HCT116 (cell line): Measurements from ENCODE around the gene OR10AD1. TPM values are rescaled to one million over a fixed set of nuclear protein-coding genes. Genes with fewer than 3 reads are reported as not detected.

Experiments
- ATAC-seq: fragments of 200-7000 bp; cut with Tn5 transposase; 2 replicates; pipeline ENCODE4 v1.9.1; 2020; ENCODE audit warnings: mild to moderate bottlenecking, moderate library complexity
- BruUV-seq: library from RNA; stranded (reverse); fragments of 400-500 nt; replicated peaks from 2 replicates; lab custom pipeline; 2021; lab: Mats Ljungman, UMichigan
- CTCF ChIA-PET: fragments of 300-600 bp; sonication (Branson Sonifier 250); formaldehyde crosslinking; loops from one replicate; lab custom pipeline; 2021; ENCODE audit warnings: antibody characterized with exemption; lab: Charles Lee
- POLR2A ChIA-PET: fragments of 300-600, 350-600 bp; sonication (Branson Sonifier 250); formaldehyde crosslinking; loops from one replicate; lab custom pipeline; 2021; ENCODE audit warnings: antibody characterized with exemption; lab: Charles Lee
- RAD21 ChIA-PET, 2 experiments: fragments of 300-600 bp; sonication (Branson Sonifier 250); formaldehyde crosslinking; loops; one replicate each; lab custom pipeline; 2023; ENCODE audit warnings: low total read pairs in 2 of 2; ENCODE audit not compliant: uncharacterized antibody in 2 of 2, unreplicated experiment in 2 of 2, low non-redundant PET in 1 of 2; lab: Charles Lee
- DNase-seq: peaks from one replicate; pipeline ENCODE4 v3.0.0-alpha.2; 2010; ENCODE audit warnings: low read depth, low spot score
- H2AFZ ChIP-seq: fragments of 200-600 bp; shearing (Covaris generic), sonication (generic); 2 replicates; pipeline ENCODE4 v1.6.1; 2017; ENCODE audit warnings: low read depth, mixed run types, mixed read lengths, antibody characterized with exemption, low read length; ENCODE audit not compliant: poor library complexity, severe bottlenecking
- H3K27ac ChIP-seq: 2 replicates; pipeline ENCODE4 v1.5.1; 2012; ENCODE audit warnings: low read depth, low read length
- H3K27me3 ChIP-seq: fragments of 200-600 bp; sonication (generic); 2 replicates; pipeline ENCODE4 v1.6.1; 2016; ENCODE audit warnings: mixed run types, low read length, mixed read lengths; ENCODE audit not compliant: insufficient read depth
- H3K36me3 ChIP-seq, 2 experiments: fragments of 200-500 bp in 1 of 2; fragments of 200-600 bp in 1 of 2; sonication (Bioruptor generic) in 1 of 2; sonication (generic) in 1 of 2; 2 replicates each; pipeline versions ENCODE4 v1.5.1 to v1.6.1; 2014 to 2016; ENCODE audit warnings: low read length in 2 of 2, inconsistent platforms in 1 of 2, mixed read lengths in 1 of 2, mixed run types in 1 of 2; ENCODE audit not compliant: insufficient read depth in 2 of 2, control insufficient read depth in 1 of 2
- H3K4me1 ChIP-seq, 2 experiments: fragments of 200-600 bp in 1 of 2; sonication (generic) in 1 of 2; 2 replicates each; pipeline versions ENCODE4 v1.5.1 to v1.6.1; 2012 to 2017; ENCODE audit warnings: low read length in 2 of 2, inconsistent platforms in 1 of 2, mild to moderate bottlenecking in 1 of 2, mixed read lengths in 1 of 2, mixed run types in 1 of 2, moderate library complexity in 1 of 2; ENCODE audit not compliant: insufficient read depth in 2 of 2, control insufficient read depth in 1 of 2
- H3K4me2 ChIP-seq: fragments of 200-600 bp; sonication (generic); 2 replicates; pipeline ENCODE4 v1.6.1; 2017; ENCODE audit warnings: mixed run types, low read length, mixed read lengths
- H3K4me3 ChIP-seq, 2 experiments: fragments of 200-600 bp in 1 of 2; sonication (generic) in 1 of 2; replicated peaks in 1 of 2; 2 replicates each; pipeline ENCODE4 v1.5.1; 2011 to 2016; ENCODE audit warnings: low read length in 2 of 2, control low read depth in 1 of 2, low read depth in 1 of 2, mild to moderate bottlenecking in 1 of 2, mixed read lengths in 1 of 2, mixed run types in 1 of 2
- H3K79me2 ChIP-seq: fragments of 200-600 bp; sonication (generic); 2 replicates; pipeline ENCODE4 v1.6.1; 2017; ENCODE audit warnings: mild to moderate bottlenecking, mixed run types, low read length, moderate library complexity, mixed read lengths; ENCODE audit not compliant: insufficient read depth
- H3K9ac ChIP-seq: fragments of 200-600 bp; sonication (generic); 2 replicates; pipeline ENCODE4 v1.6.1; 2016; ENCODE audit warnings: low read length, mixed read lengths
- H3K9me2 ChIP-seq: fragments of 200-600 bp; sonication (generic), shearing (Covaris generic); 2 replicates; pipeline ENCODE4 v1.6.1; 2017; ENCODE audit warnings: mixed run types, mild to moderate bottlenecking, moderate library complexity; ENCODE audit not compliant: insufficient read depth
- H3K9me3 ChIP-seq, 2 experiments: fragments of 200-500 bp in 1 of 2; fragments of 200-600 bp in 1 of 2; sonication (Bioruptor generic) in 1 of 2; sonication (generic) in 1 of 2; 2 replicates each; pipeline ENCODE4 v1.6.1; 2014 to 2017; ENCODE audit warnings: low read length in 2 of 2, mixed read lengths in 2 of 2, inconsistent platforms in 1 of 2, low read depth in 1 of 2, mild to moderate bottlenecking in 1 of 2, mixed run types in 1 of 2, moderate library complexity in 1 of 2; ENCODE audit not compliant: control insufficient read depth in 1 of 2, insufficient read depth in 1 of 2
- H4K20me1 ChIP-seq: fragments of 200-600 bp; sonication (generic), shearing (Covaris generic); 2 replicates; pipeline ENCODE4 v1.6.1; 2017; ENCODE audit warnings: mixed run types, mild to moderate bottlenecking, moderate library complexity; ENCODE audit not compliant: insufficient read depth
- CBX3 ChIP-seq: IDR thresholded peaks from 2 replicates; pipeline ENCODE4 v1.6.1; 2012; ENCODE audit warnings: low read depth
- CEBPB ChIP-seq: IDR thresholded peaks from 2 replicates; pipeline ENCODE4 v1.6.1; 2012; ENCODE audit warnings: low read depth
- EGR1 ChIP-seq: IDR thresholded peaks from 2 replicates; pipeline ENCODE4 v1.6.1; 2012; ENCODE audit warnings: low read depth
- ELF1 ChIP-seq: IDR thresholded peaks from 2 replicates; pipeline ENCODE4 v1.6.1; 2012; ENCODE audit warnings: low read depth, borderline replicate concordance
- EZH2 ChIP-seq: fragments of 200-600 bp; sonication (generic); IDR thresholded peaks from 2 replicates; pipeline ENCODE4 v1.6.1; 2017; ENCODE audit warnings: antibody characterized with exemption, mixed run types
- EZH2phosphoT487 ChIP-seq: fragments of 200-600 bp; IDR thresholded peaks from 2 replicates; pipeline ENCODE4 v1.6.1; 2018; ENCODE audit warnings: antibody characterized with exemption, borderline replicate concordance
- FOSL1 ChIP-seq: IDR thresholded peaks from 2 replicates; pipeline ENCODE4 v1.6.1; 2012; ENCODE audit warnings: low read depth
- JUND ChIP-seq: IDR thresholded peaks from 2 replicates; pipeline ENCODE4 v1.6.1; 2012
- POLR2A ChIP-seq: IDR thresholded peaks from 2 replicates; pipeline ENCODE4 v1.7.0; 2011; ENCODE audit warnings: borderline replicate concordance; ENCODE audit not compliant: insufficient read depth, insufficient read length; ENCODE audit errors: extremely low read depth
- POLR2AphosphoS5 ChIP-seq: IDR thresholded peaks from 2 replicates; pipeline ENCODE4 v1.6.1; 2011; ENCODE audit warnings: mild to moderate bottlenecking, low read depth, low read length, moderate library complexity
- RAD21 ChIP-seq: IDR thresholded peaks from 2 replicates; pipeline ENCODE4 v1.6.1; 2012; ENCODE audit warnings: low read depth, mild to moderate bottlenecking
- SIN3A ChIP-seq: IDR thresholded peaks from 2 replicates; pipeline ENCODE4 v1.6.1; 2012; ENCODE audit warnings: low read depth
- SP1 ChIP-seq: IDR thresholded peaks from 2 replicates; pipeline ENCODE4 v1.6.1; 2012; ENCODE audit warnings: low read depth
- TCF7L2 ChIP-seq: IDR thresholded peaks from 2 replicates; pipeline ENCODE4 v1.7.0; 2011; ENCODE audit warnings: borderline replicate concordance, inconsistent platforms; ENCODE audit not compliant: insufficient read depth, insufficient read length; ENCODE audit errors: extremely low read depth
- YY1 ChIP-seq: IDR thresholded peaks from 2 replicates; pipeline ENCODE4 v1.6.1; 2011; ENCODE audit warnings: low read length, low read depth, moderate library complexity, mild to moderate bottlenecking; ENCODE audit not compliant: insufficient replicate concordance; ENCODE audit errors: extremely low read depth
- ZNF274 ChIP-seq: fragments of 200-500 bp; sonication (Bioruptor generic); IDR thresholded peaks from 2 replicates; pipeline ENCODE4 v1.6.1; 2014; ENCODE audit warnings: mild to moderate bottlenecking, low read depth, low read length, inconsistent platforms
- intact Hi-C: fragments of 100-400 bp; cut with micrococcal nuclease; formaldehyde crosslinking; loops from 2 replicates; pipeline ENCODE4 v1.10.0; 2022
- total RNA-seq: library from RNA; stranded (reverse); gene quantifications from one replicate; pipeline ENCODE4 v1.2.1, GENCODE V29; 2021; ENCODE audit not compliant: unreplicated experiment
- TF ChIP-seq, protein P1 (sequence below): IDR thresholded peaks from 2 replicates; pipeline ENCODE4 v1.6.1; 2012
- TF ChIP-seq, protein P2 (sequence below): IDR thresholded peaks from 2 replicates; pipeline ENCODE4 v1.6.1; 2012
- TF ChIP-seq, protein P3 (sequence below), 3 experiments: fragments of 200-600 bp in 1 of 3; sonication (generic) in 1 of 3; IDR thresholded peaks in 2 of 3; conservative IDR thresholded peaks in 1 of 3; 2 replicates each; pipeline ENCODE4 v1.5.1; 2012 to 2017; ENCODE audit warnings: low read depth in 2 of 3, low read length in 2 of 3, antibody characterized with exemption in 1 of 3, borderline replicate concordance in 1 of 3, control low read depth in 1 of 3, mild to moderate bottlenecking in 1 of 3, mixed read lengths in 1 of 3, mixed run types in 1 of 3, moderate library complexity in 1 of 3; ENCODE audit not compliant: insufficient read depth in 1 of 3

The OR10AD1 gene
- total RNA-seq, 1 experiment from 2014 or later: not detected

- Histone ChIP-seq H3K4me2 (no peak overlapping the region), H3K36me3 (no peaks in the 10 kb centered on the region), H3K27me3 (peaks cover 24% of the 10 kb centered on the region; the same call in 1 of the 2 replicates), H3K79me2 (no peaks in the 10 kb centered on the region), H3K4me1 (peaks cover 7 to 20% of the 10 kb centered on the region in 2 experiments; a peak in 3 of 4 replicates), H3K9me2 (no peaks in the 10 kb centered on the region), H3K9ac (no peak overlapping the region), H3K27ac (no peak overlapping the region), H2AFZ (no peak overlapping the region), H4K20me1 (no peaks in the 10 kb centered on the region), H3K4me3 (no peak overlapping the region), H3K9me3 (no peaks in the 10 kb centered on the region)
- intact Hi-C loops: no loop called here
- RAD21 ChIA-PET: no interaction called here
- POLR2A ChIA-PET: interaction anchor here (1.5 kb wide), 1 partner anchor 22 kb away, joined by 4 read pairs; the partner anchor contains the start of gene ASB8
- DNase-seq (no peak), ATAC-seq (no peak)
- no peak for TF ChIP-seq TCF7L2
- no peak for TF ChIP-seq CBX3
- TF ChIP-seq EZH2: no peak
- TF ChIP-seq CEBPB: no peak
- no peak for TF ChIP-seq SIN3A
- TF ChIP-seq POLR2A: no peak
- TF ChIP-seq, protein P1, sequence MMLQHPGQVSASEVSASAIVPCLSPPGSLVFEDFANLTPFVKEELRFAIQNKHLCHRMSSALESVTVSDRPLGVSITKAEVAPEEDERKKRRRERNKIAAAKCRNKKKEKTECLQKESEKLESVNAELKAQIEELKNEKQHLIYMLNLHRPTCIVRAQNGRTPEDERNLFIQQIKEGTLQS: no peak
- CTCF ChIA-PET: interaction anchor here (1.2 kb wide), 1 partner anchor 18 kb away, joined by 3 read pairs; no protein-coding TSS in a partner anchor
- BruUV-seq: no TSS peak
These were observed 23.6 kb downstream of the OR10AD1 start for GRCh38 chr12:48179466-48179865.

GRCh38 chr12:48177982-48178381 lies 25.1 kb downstream of the OR10AD1 start:
- ChIA-PET RAD21 (no interaction called here), POLR2A (no interaction called here), CTCF (interaction anchor here (1.0 kb wide), 1 partner anchor 19 kb away, joined by 3 read pairs; no protein-coding TSS in a partner anchor)
- no TSS peak for BruUV-seq
- no peak for DNase-seq
- no peak overlapping the region for H3K27ac ChIP-seq
- no peaks in the 10 kb centered on the region for H3K79me2 ChIP-seq
- intact Hi-C loops: no loop called here
- ATAC-seq: no peak
- H3K27me3 ChIP-seq: peaks cover 24% of the 10 kb centered on the region; the same call in 1 of the 2 replicates
- peaks cover 7 to 13% of the 10 kb centered on the region in 2 experiments; a peak in 3 of 4 replicates for H3K4me1 ChIP-seq
- H2AFZ ChIP-seq: no peak overlapping the region
- no peak for TF ChIP-seq FOSL1
- no peak for TF ChIP-seq SIN3A
- no peak for TF ChIP-seq POLR2A
- no peak for TF ChIP-seq YY1
- no peak for TF ChIP-seq CBX3
- no peak for TF ChIP-seq JUND
- TF ChIP-seq CEBPB: no peak
- TF ChIP-seq EZH2phosphoT487: no peak
- no peak for TF ChIP-seq ZNF274
- no peak for TF ChIP-seq EZH2
- TF ChIP-seq SP1: no peak
- TF ChIP-seq, protein P2, sequence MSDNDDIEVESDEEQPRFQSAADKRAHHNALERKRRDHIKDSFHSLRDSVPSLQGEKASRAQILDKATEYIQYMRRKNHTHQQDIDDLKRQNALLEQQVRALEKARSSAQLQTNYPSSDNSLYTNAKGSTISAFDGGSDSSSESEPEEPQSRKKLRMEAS: no peak
- TF ChIP-seq, protein P3, sequence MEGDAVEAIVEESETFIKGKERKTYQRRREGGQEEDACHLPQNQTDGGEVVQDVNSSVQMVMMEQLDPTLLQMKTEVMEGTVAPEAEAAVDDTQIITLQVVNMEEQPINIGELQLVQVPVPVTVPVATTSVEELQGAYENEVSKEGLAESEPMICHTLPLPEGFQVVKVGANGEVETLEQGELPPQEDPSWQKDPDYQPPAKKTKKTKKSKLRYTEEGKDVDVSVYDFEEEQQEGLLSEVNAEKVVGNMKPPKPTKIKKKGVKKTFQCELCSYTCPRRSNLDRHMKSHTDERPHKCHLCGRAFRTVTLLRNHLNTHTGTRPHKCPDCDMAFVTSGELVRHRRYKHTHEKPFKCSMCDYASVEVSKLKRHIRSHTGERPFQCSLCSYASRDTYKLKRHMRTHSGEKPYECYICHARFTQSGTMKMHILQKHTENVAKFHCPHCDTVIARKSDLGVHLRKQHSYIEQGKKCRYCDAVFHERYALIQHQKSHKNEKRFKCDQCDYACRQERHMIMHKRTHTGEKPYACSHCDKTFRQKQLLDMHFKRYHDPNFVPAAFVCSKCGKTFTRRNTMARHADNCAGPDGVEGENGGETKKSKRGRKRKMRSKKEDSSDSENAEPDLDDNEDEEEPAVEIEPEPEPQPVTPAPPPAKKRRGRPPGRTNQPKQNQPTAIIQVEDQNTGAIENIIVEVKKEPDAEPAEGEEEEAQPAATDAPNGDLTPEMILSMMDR (IDR thresholded peaks at IDR 0.05 in 2 of 3, conservative IDR thresholded peaks at IDR 0.05 in 1 of 3; ENCODE audit: borderline replicate concordance in 1 of 3, insufficient read depth in 1 of 3, low read depth in 2 of 3, low read length in 2 of 3): no peak
- TF ChIP-seq ELF1: no peak
- TF ChIP-seq EGR1: no peak
- no peak for TF ChIP-seq POLR2AphosphoS5
- TF ChIP-seq TCF7L2: no peak
- no peak for TF ChIP-seq RAD21
- H4K20me1 ChIP-seq: no peaks in the 10 kb centered on the region
- H3K4me3 ChIP-seq: no peak overlapping the region
- H3K4me2 ChIP-seq: no peak overlapping the region
- no peaks in the 10 kb centered on the region for H3K9me3 ChIP-seq
- no peak overlapping the region for H3K9ac ChIP-seq
- H3K9me2 ChIP-seq: no peaks in the 10 kb centered on the region
- H3K36me3 ChIP-seq: no peaks in the 10 kb centered on the region
